GM23248 (cell line): ENCODE data around the gene SYTL4. TPM values are rescaled to one million over a fixed set of nuclear protein-coding genes. Genes with fewer than 3 reads are reported as not detected.

Experiments
- DNase-seq: peaks from one replicate; pipeline ENCODE4 v3.0.0-alpha.2; 2015
- H2AFZ ChIP-seq: fragments of 200-600 bp; sonication (generic); 2 replicates; pipeline ENCODE4 v1.6.1; 2016; ENCODE audit warnings: antibody characterized with exemption
- H3F3A ChIP-seq: fragments of 200-600 bp; sonication (generic); 2 replicates; pipeline ENCODE4 v1.6.1; 2016; ENCODE audit warnings: mild to moderate bottlenecking, antibody characterized with exemption, mixed run types; ENCODE audit not compliant: insufficient read depth
- H3K27ac ChIP-seq: fragments of 200-600 bp; sonication (generic); 2 replicates; pipeline ENCODE4 v1.5.1; 2016; ENCODE audit warnings: mild to moderate bottlenecking
- H3K27me3 ChIP-seq: fragments of 200-600 bp; sonication (generic); replicated peaks from 2 replicates; pipeline ENCODE4 v1.6.1; 2016; ENCODE audit warnings: mild to moderate bottlenecking; ENCODE audit not compliant: insufficient read depth
- H3K36me3 ChIP-seq: fragments of 200-600 bp; sonication (generic); 2 replicates; pipeline ENCODE4 v1.6.1; 2016; ENCODE audit warnings: low read depth, mild to moderate bottlenecking
- H3K4me1 ChIP-seq: fragments of 200-600 bp; sonication (generic); 2 replicates; pipeline ENCODE4 v1.6.1; 2016; ENCODE audit warnings: mild to moderate bottlenecking; ENCODE audit not compliant: insufficient read depth
- H3K4me2 ChIP-seq: fragments of 200-600 bp; sonication (generic); one replicate; pipeline ENCODE4 v1.6.1; 2016; ENCODE audit warnings: mild to moderate bottlenecking; ENCODE audit not compliant: unreplicated experiment
- H3K4me3 ChIP-seq: fragments of 200-600 bp; sonication (generic); 2 replicates; pipeline ENCODE4 v1.5.1; 2016; ENCODE audit warnings: mild to moderate bottlenecking
- H3K79me2 ChIP-seq: fragments of 200-600 bp; sonication (generic); 2 replicates; pipeline ENCODE4 v1.6.1; 2016; ENCODE audit warnings: mild to moderate bottlenecking; ENCODE audit not compliant: insufficient read depth
- H3K9ac ChIP-seq: fragments of 200-600 bp; sonication (generic); 2 replicates; pipeline ENCODE4 v1.6.1; 2016; ENCODE audit warnings: mild to moderate bottlenecking
- H3K9me2 ChIP-seq: fragments of 200-600 bp; sonication (generic); 2 replicates; pipeline ENCODE4 v1.6.1; 2016; ENCODE audit warnings: mixed run types, mild to moderate bottlenecking, moderate library complexity; ENCODE audit not compliant: insufficient read depth
- H3K9me3 ChIP-seq: fragments of 200-600 bp; sonication (generic); one replicate; pipeline ENCODE4 v1.6.1; 2017; ENCODE audit warnings: low read depth
- H4K20me1 ChIP-seq: fragments of 200-600 bp; sonication (generic); 2 replicates; pipeline ENCODE4 v1.6.0; 2016; ENCODE audit not compliant: insufficient read depth
- EZH2 ChIP-seq: fragments of 200-600 bp; sonication (generic); IDR thresholded peaks from 2 replicates; pipeline ENCODE4 v1.6.1; 2018; ENCODE audit warnings: antibody characterized with exemption, mild to moderate bottlenecking; ENCODE audit not compliant: insufficient read depth, poor library complexity, severe bottlenecking
- EZH2phosphoT487 ChIP-seq: fragments of 200-600 bp; sonication (generic); IDR thresholded peaks from 2 replicates; pipeline ENCODE4 v1.6.1; 2018; ENCODE audit warnings: antibody characterized with exemption, moderate library complexity, mild to moderate bottlenecking, low read depth; ENCODE audit not compliant: insufficient read depth
- WGBS, 2 experiments: methylation state at CpG; one replicate each; pipeline ENCODE4 v1.1.6; 2015 to 2017; ENCODE audit warnings: low lambda C conversion rate in 2 of 2, low coverage in 1 of 2; ENCODE audit errors: missing lambda C conversion rate in 2 of 2; 5-methylcytosine and 5-hydroxymethylcytosine counted together
- in situ Hi-C: fragments of 300-500 bp; cut with MboI; formaldehyde crosslinking; loops from 2 replicates; pipeline ENCODE4 v1.15.0; 2020
- polyA plus RNA-seq: library from polyadenylated mRNA; unstranded; fragments of >200 nt; fragmentation: Nextera tagmentation; extraction: Ambion mirVana; gene quantifications from 2 replicates; pipeline ENCODE4 v1.2.1, GENCODE V29; 2016
- total RNA-seq: library from RNA; depleted of rRNA; stranded (reverse); fragments of >200 nt; shearing (Covaris generic); gene quantifications from 2 replicates; pipeline ENCODE4 v1.2.3, GENCODE V29; 2014

The SYTL4 gene
- total and polyA plus RNA-seq, 2 experiments from 2014 or later = 1.6 to 3.2 TPM

DNA sequence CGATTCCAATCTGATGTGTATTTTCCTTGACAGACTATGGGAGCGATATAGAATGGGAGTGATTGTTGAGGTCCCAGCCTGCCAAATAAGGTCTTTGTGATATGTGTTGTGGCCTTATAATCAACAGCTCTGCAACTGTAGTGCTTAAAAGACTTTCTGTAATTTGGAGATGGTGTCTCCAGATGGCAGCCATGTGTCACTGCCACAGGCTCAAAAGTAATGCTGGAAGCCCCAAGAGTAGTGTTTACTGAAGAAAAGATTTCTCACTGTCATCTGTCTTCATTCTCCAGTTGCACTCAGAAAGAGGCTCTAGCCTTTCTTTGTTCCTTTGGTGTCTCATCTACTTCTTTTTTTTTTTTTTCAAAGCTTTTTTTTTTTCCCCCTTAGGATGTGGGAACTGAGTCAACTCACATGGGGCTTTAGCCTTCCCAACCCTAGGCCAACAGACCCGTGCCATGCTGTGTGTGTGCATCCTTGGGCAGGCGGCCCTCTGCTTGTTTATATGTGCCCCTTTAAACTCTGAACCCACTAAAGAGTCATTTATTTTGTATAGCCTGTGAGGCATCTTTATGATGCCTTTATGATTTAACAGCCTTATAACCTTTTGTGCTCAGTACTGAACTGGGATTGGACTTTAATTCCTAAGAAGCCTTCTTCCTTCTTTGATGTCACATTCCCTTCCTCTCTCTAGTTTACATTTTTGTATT is 72.3 kb downstream of the SYTL4 start:
- no peaks in the 10 kb centered on the region for H3K79me2 ChIP-seq
- 0 out of 2 replicates have a peak overlapping the region, but pooled peaks have one; percentile 15 for H3K27ac ChIP-seq
- 30 to 35% methylated on average over 4 of the region's 4 CpGs for WGBS, 2 experiments
- no peak for TF ChIP-seq EZH2
- TF ChIP-seq EZH2phosphoT487 = no peak
- no peaks in the 10 kb centered on the region for H3F3A ChIP-seq
- H3K4me1 ChIP-seq = peaks cover 11% of the 10 kb centered on the region
- no peaks in the 10 kb centered on the region for H3K36me3 ChIP-seq
- no peaks in the 10 kb centered on the region for H3K9me3 ChIP-seq
- H2AFZ ChIP-seq = peak overlapping the region; percentile 62
- no peaks in the 10 kb centered on the region for H3K27me3 ChIP-seq
- H3K4me3 ChIP-seq = no peak overlapping the region
- no peaks in the 10 kb centered on the region for H4K20me1 ChIP-seq
- in situ Hi-C loops = no loop called here
- H3K9me2 ChIP-seq = no peaks in the 10 kb centered on the region
- peak overlapping the region; percentile 42 for H3K4me2 ChIP-seq
- no peak overlapping the region for H3K9ac ChIP-seq
- no peak for DNase-seq

- Histone ChIP-seq H3K27ac (0 out of 2 replicates have a peak overlapping the region, but pooled peaks have one; percentile 15), H3K79me2 (no peaks in the 10 kb centered on the region), H3K36me3 (no peaks in the 10 kb centered on the region), H3K4me3 (no peak overlapping the region), H3K27me3 (no peaks in the 10 kb centered on the region), H3K9ac (no peak overlapping the region), H2AFZ (peak overlapping the region; percentile 62), H3F3A (no peaks in the 10 kb centered on the region), H3K4me2 (peak overlapping the region; percentile 42), H3K9me2 (no peaks in the 10 kb centered on the region), H3K4me1 (peaks cover 11% of the 10 kb centered on the region), H4K20me1 (no peaks in the 10 kb centered on the region), H3K9me3 (no peaks in the 10 kb centered on the region)
- TF ChIP-seq EZH2 = no peak
- in situ Hi-C loops = no loop called here
- no peak for DNase-seq
- WGBS, 2 experiments = 30 to 35% methylated on average over 3 of the region's 3 CpGs
Observed at GRCh38 chrX:100658941-100659381, 73.0 kb downstream of the SYTL4 start.

DNA sequence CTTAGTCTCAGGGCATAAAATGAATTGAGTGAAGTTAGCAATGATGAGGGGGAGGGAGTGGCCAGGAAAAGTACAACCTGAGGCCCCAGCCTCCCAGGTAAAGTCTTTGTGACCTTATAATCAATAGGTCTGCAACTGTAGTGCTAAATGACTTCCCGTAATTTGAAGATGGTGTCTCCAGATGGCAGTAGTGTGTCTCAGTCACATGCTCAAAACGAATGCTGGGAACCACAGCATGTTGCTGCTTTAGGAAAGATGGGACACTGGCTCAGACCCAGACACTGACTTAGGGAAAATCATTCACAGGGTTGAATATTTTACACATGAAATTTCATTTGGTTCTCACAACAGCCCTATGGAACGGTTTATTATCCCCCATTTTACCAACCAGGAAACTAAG is 77.7 kb downstream of the SYTL4 start:
- no peak overlapping the region for H3K4me3 ChIP-seq
- H3K27ac ChIP-seq = 0 out of 2 replicates have a peak overlapping the region, but pooled peaks have one; percentile 3
- H3K9ac ChIP-seq = no peak overlapping the region
- no peak overlapping the region for H2AFZ ChIP-seq
- no peaks in the 10 kb centered on the region for H3K27me3 ChIP-seq
- peaks cover 16% of the 10 kb centered on the region for H3K4me1 ChIP-seq
- no peaks in the 10 kb centered on the region for H4K20me1 ChIP-seq
- peaks cover 10% of the 10 kb centered on the region for H3F3A ChIP-seq
- H3K79me2 ChIP-seq = no peaks in the 10 kb centered on the region
- TF ChIP-seq EZH2phosphoT487 (no peak), EZH2 (no peak)
- H3K4me2 ChIP-seq = no peak overlapping the region
- peak; percentile 54 for DNase-seq
- in situ Hi-C loops = no loop called here
- 40 to 44% methylated on average over 3 of the region's 3 CpGs for WGBS, 2 experiments
- no peaks in the 10 kb centered on the region for H3K9me3 ChIP-seq
- no peaks in the 10 kb centered on the region for H3K9me2 ChIP-seq
- H3K36me3 ChIP-seq = no peaks in the 10 kb centered on the region

DNA sequence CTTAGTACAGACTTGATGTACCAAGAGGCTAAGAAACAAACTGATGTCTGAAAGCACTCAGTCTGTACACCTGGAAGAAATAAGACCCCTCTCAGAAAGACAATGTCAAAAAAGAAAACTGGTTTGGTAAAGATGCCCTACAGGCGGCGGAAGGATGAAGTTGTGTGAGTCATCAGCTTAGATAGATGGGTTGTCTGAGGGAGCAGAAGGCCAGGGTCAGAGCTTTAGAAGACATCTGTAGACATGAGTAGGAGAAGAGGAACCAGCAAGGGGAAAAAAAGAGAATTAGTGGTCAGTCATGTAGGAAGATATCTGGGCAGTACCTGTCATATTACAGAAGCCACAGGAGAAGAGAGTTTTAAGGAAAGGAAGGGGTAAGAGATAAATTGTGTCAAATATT is 79.7 kb downstream of the SYTL4 start:
- no peak overlapping the region for H2AFZ ChIP-seq
- H3K79me2 ChIP-seq = no peaks in the 10 kb centered on the region
- DNase-seq = no peak
- no peaks in the 10 kb centered on the region for H3K9me3 ChIP-seq
- TF ChIP-seq EZH2 = no peak
- no peak for TF ChIP-seq EZH2phosphoT487
- no peaks in the 10 kb centered on the region for H3K27me3 ChIP-seq
- H3K4me1 ChIP-seq = peaks cover 27% of the 10 kb centered on the region
- H3K27ac ChIP-seq = no peak overlapping the region
- WGBS, 2 experiments = 80 to 92% methylated on average over 1 to 2 of the region's 2 CpGs
- H3K9ac ChIP-seq = no peak overlapping the region
- H3K4me3 ChIP-seq = no peak overlapping the region
- no peak overlapping the region for H3K4me2 ChIP-seq
- H3K36me3 ChIP-seq = no peaks in the 10 kb centered on the region
- in situ Hi-C loops = no loop called here
- no peaks in the 10 kb centered on the region for H4K20me1 ChIP-seq
- peaks cover 27% of the 10 kb centered on the region for H3F3A ChIP-seq
- no peaks in the 10 kb centered on the region for H3K9me2 ChIP-seq
